ENCODE data around the gene SERP2. TPM values are rescaled to one million over a fixed set of nuclear protein-coding genes. Genes with fewer than 3 reads are reported as not detected.

The SERP2 gene
- total RNA-seq, 1 donor from 2014 or later, result 6.3 TPM

DNA sequence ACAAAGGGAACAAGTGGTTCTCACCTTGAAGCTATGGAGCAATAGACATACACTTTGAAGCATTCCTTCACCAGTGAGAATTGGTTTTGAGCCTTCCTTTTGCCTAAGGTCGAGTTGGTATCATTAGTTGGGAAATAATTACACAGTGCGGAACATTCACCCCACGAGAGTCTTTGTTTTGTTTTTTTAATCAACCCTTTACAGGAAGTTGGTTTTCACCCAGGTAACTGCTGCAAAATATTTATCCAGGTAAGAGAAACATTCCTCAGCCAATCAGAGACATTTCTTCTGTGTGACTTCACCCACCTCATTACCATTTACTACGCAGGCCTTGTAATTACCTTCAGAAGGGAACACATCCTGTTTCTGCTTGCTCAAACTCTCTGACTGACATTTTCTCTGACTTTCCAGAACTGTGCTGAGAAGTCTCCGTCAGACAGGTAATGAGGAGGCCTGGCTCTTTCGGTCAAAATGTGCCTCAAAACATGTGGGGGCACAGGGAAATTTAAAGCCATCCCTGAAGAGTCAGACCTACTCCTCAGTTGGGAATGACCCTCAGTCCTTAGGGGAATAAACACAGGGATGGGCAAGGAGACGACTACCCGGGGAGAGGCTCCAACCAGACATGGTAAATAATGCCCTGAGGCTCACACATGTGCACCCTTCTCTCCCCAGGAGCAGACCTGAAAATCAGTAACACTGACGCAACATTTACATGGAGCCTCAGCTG lies 22.7 kb upstream of the SERP2 start:
- Mint-ChIP-seq H3K36me3 (ENCODE audit: insufficient read depth) (no peaks in the 10 kb centered on the region), H3K27ac (no peak overlapping the region), H3K27me3 (no peaks in the 10 kb centered on the region), H3K4me3 (ENCODE audit: low read depth) (no peak overlapping the region), H3K9me3 (ENCODE audit: low read depth) (no peaks in the 10 kb centered on the region), H3K4me1 (ENCODE audit: low read depth) (peaks cover 8% of the 10 kb centered on the region)
- TF ChIP-seq, protein P1, sequence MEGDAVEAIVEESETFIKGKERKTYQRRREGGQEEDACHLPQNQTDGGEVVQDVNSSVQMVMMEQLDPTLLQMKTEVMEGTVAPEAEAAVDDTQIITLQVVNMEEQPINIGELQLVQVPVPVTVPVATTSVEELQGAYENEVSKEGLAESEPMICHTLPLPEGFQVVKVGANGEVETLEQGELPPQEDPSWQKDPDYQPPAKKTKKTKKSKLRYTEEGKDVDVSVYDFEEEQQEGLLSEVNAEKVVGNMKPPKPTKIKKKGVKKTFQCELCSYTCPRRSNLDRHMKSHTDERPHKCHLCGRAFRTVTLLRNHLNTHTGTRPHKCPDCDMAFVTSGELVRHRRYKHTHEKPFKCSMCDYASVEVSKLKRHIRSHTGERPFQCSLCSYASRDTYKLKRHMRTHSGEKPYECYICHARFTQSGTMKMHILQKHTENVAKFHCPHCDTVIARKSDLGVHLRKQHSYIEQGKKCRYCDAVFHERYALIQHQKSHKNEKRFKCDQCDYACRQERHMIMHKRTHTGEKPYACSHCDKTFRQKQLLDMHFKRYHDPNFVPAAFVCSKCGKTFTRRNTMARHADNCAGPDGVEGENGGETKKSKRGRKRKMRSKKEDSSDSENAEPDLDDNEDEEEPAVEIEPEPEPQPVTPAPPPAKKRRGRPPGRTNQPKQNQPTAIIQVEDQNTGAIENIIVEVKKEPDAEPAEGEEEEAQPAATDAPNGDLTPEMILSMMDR (IDR thresholded peaks at IDR 0.05; ENCODE audit: unreplicated experiment), result no peak
- DNase-seq (ENCODE audit: low spot score, unreplicated experiment), result no peak

DNA sequence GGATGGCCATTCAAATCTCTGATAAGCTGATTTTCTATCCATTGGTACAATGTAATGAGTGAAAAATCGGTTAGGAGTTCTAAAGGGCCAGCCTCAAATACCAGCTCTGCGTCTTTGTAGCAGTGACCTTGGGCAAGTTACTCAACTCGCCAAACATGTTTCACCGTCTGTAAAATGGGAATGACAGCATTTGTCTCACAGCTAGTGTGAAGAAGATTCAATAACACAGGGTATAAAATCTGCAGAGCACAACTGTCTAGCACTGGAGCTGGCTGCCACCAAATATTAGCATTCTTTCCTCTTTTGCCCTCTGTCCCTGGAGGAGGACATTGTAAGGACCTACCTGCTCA lies 22.1 kb upstream of the SERP2 start:
- Mint-ChIP-seq H3K4me1 (ENCODE audit: low read depth) (peaks cover 8% of the 10 kb centered on the region), H3K27me3 (no peaks in the 10 kb centered on the region), H3K36me3 (ENCODE audit: insufficient read depth) (no peaks in the 10 kb centered on the region), H3K9me3 (ENCODE audit: low read depth) (no peaks in the 10 kb centered on the region), H3K27ac (no peak overlapping the region), H3K4me3 (ENCODE audit: low read depth) (no peak overlapping the region)
- DNase-seq (ENCODE audit: low spot score, unreplicated experiment), result no peak
- TF ChIP-seq, protein P1 (IDR thresholded peaks at IDR 0.05; ENCODE audit: unreplicated experiment), result no peak

DNA sequence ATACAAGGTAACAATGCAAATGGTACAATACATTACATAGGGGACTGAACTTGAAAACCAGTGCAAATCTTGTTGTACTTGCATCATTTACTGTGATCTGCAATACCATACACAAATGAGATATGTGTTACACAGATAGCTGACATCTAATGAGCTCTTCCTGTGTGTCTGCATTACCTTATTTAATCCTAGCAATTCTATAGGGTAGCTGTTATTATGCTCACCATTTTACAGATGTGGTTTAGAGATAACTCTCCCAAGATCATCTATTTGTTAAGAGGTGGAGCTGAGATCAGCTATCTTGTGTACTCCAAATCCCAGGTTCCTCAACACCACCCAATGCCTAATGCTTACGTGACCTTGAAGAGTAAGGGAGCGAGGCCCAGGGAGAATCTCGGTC lies 21.4 kb upstream of the SERP2 start:
- TF ChIP-seq, protein P1 (IDR thresholded peaks at IDR 0.05; ENCODE audit: unreplicated experiment), result no peak
- Mint-ChIP-seq H3K9me3 (ENCODE audit: low read depth) (no peaks in the 10 kb centered on the region), H3K36me3 (ENCODE audit: insufficient read depth) (no peaks in the 10 kb centered on the region), H3K4me1 (ENCODE audit: low read depth) (peaks cover 8% of the 10 kb centered on the region), H3K4me3 (ENCODE audit: low read depth) (no peak overlapping the region), H3K27ac (no peak overlapping the region), H3K27me3 (no peaks in the 10 kb centered on the region)
- no peak for DNase-seq (ENCODE audit: low spot score, unreplicated experiment)

DNA sequence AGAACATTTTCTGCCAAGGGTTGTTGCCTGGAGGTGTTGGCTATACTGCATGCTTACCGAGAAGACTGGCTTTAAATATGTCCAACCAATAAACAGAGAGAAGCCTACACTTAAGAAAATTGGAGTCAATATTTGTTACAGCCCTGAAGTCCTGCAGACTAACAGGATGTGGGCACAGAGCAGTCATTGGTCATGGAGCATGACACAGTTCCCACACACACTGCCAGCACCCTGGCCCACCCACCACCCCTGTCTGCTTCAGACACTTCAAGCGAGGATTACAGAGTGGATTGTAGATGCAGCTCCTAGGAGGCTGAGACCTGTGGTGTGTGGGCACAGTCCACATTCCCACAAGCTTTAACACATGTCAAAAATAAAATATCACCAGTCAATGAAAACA lies 21.0 kb upstream of the SERP2 start:
- Mint-ChIP-seq H3K27me3 (no peaks in the 10 kb centered on the region), H3K27ac (no peak overlapping the region), H3K36me3 (ENCODE audit: insufficient read depth) (no peaks in the 10 kb centered on the region), H3K9me3 (ENCODE audit: low read depth) (no peaks in the 10 kb centered on the region), H3K4me3 (ENCODE audit: low read depth) (no peak overlapping the region), H3K4me1 (ENCODE audit: low read depth) (peaks cover 8% of the 10 kb centered on the region)
- no peak for DNase-seq (ENCODE audit: low spot score, unreplicated experiment)
- TF ChIP-seq, protein P1 (IDR thresholded peaks at IDR 0.05; ENCODE audit: unreplicated experiment), result no peak

DNA sequence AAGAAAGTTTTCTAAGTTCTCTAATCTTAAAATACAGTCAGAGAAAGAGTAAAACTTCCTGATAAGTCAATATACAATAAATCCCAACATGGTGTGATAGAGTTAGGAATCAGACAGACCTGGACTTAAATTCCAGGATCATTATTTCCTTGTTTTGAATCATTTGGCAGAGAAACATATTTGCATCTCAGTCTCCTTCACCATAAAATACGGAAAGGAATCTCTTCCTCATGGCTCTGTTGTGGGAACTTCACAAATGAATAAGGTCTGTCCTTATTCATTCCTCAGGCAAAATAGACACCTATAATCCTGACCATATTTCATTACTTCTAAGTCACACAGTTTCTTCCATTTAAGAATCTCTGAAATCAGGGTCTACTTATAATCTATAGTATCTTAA lies 19.3 kb upstream of the SERP2 start:
- Mint-ChIP-seq H3K36me3 (ENCODE audit: insufficient read depth) (no peaks in the 10 kb centered on the region), H3K9me3 (ENCODE audit: low read depth) (no peaks in the 10 kb centered on the region), H3K4me3 (ENCODE audit: low read depth) (no peak overlapping the region), H3K27me3 (no peaks in the 10 kb centered on the region), H3K4me1 (ENCODE audit: low read depth) (peaks cover 8% of the 10 kb centered on the region), H3K27ac (no peak overlapping the region)
- TF ChIP-seq, protein P1 (IDR thresholded peaks at IDR 0.05; ENCODE audit: unreplicated experiment), result no peak
- DNase-seq (ENCODE audit: low spot score, unreplicated experiment), result no peak

All from progenitor cell of endocrine pancreas (in vitro differentiated cells).